BE2C (cell line): ENCODE results near the gene NOX3.
A peak's percentile ranks its signal among the peaks of the same experiment; 100 is the strongest.

ENCODE experiments used
- DNase-seq: peaks from one replicate; pipeline ENCODE4 v3.0.0-alpha.2; 2020
- H3K27me3 ChIP-seq: fragments of 250-450 bp; sonication (Bioruptor Pico); 2 replicates; pipeline ENCODE4 v1.5.1; 2020; ENCODE audit warnings: mild to moderate bottlenecking
- H3K36me3 ChIP-seq: fragments of 250-450 bp; sonication (Bioruptor Pico); 2 replicates; pipeline ENCODE4 v1.5.1; 2020; ENCODE audit warnings: mild to moderate bottlenecking
- H3K4me1 ChIP-seq: fragments of 250-450 bp; sonication (Bioruptor Pico); 2 replicates; pipeline ENCODE4 v1.5.1; 2020
- H3K4me3 ChIP-seq: 2 replicates; pipeline ENCODE4 v1.5.1; 2011; ENCODE audit warnings: low read depth, low read length
- H3K9me3 ChIP-seq: fragments of 250-450 bp; sonication (Bioruptor Pico); 2 replicates; pipeline ENCODE4 v1.5.1; 2020
- TF ChIP-seq, protein P1 (sequence below): IDR thresholded peaks from 2 replicates; pipeline ENCODE4 v1.5.1; 2012; ENCODE audit warnings: mild to moderate bottlenecking, low read depth, low read length

The NOX3 gene

GRCh38 chr6:155444952-155445903 is 10.4 kb downstream of the NOX3 start:
- Histone ChIP-seq H3K4me1 (peaks cover 40% of the 10 kb centered on the region), H3K9me3 (no peaks in the 10 kb centered on the region), H3K4me3 (no peak overlapping the region), H3K36me3 (no peaks in the 10 kb centered on the region), H3K27me3 (no peaks in the 10 kb centered on the region)
- TF ChIP-seq, protein P1, sequence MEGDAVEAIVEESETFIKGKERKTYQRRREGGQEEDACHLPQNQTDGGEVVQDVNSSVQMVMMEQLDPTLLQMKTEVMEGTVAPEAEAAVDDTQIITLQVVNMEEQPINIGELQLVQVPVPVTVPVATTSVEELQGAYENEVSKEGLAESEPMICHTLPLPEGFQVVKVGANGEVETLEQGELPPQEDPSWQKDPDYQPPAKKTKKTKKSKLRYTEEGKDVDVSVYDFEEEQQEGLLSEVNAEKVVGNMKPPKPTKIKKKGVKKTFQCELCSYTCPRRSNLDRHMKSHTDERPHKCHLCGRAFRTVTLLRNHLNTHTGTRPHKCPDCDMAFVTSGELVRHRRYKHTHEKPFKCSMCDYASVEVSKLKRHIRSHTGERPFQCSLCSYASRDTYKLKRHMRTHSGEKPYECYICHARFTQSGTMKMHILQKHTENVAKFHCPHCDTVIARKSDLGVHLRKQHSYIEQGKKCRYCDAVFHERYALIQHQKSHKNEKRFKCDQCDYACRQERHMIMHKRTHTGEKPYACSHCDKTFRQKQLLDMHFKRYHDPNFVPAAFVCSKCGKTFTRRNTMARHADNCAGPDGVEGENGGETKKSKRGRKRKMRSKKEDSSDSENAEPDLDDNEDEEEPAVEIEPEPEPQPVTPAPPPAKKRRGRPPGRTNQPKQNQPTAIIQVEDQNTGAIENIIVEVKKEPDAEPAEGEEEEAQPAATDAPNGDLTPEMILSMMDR, result no peak
- no peak for DNase-seq

- Histone ChIP-seq H3K4me1 (peaks cover 34% of the 10 kb centered on the region), H3K27me3 (no peaks in the 10 kb centered on the region), H3K9me3 (no peaks in the 10 kb centered on the region), H3K4me3 (no peak overlapping the region), H3K36me3 (no peaks in the 10 kb centered on the region)
- DNase-seq, result no peak
- TF ChIP-seq, protein P1, result no peak
Measured at GRCh38 chr6:155444120-155444917, 11.3 kb downstream of the NOX3 start.

DNA sequence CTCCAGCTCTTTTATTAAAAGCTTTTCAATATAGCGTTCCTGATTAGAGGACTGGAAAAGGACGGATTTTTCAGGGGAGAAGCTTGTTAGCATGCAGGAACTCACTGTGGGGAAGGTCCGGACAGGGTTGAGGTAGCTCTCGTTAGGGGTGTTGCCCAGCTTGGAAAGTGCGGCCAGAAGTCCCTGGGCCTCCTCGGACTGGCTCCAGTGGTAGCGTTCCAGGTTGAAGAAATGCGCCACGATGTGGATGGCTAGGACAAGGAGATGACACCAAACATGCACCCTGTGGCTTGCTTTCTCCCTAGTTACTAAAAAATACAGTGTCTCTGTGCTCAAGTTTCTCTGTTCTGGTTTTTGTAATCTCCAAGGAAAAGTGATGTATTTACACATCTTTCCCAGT is 12.5 kb downstream of the NOX3 start:
- peaks cover 31% of the 10 kb centered on the region for H3K4me1 ChIP-seq
- H3K9me3 ChIP-seq, result no peaks in the 10 kb centered on the region
- no peaks in the 10 kb centered on the region for H3K27me3 ChIP-seq
- TF ChIP-seq, protein P1, result peak; percentile 40
- peak; percentile 76 for DNase-seq
- H3K36me3 ChIP-seq, result no peaks in the 10 kb centered on the region
- H3K4me3 ChIP-seq, result peak overlapping the region; percentile 45

- Histone ChIP-seq H3K36me3 (no peaks in the 10 kb centered on the region), H3K4me1 (peaks cover 36% of the 10 kb centered on the region), H3K27me3 (no peaks in the 10 kb centered on the region), H3K4me3 (peak overlapping the region; percentile 45), H3K9me3 (no peaks in the 10 kb centered on the region)
- DNase-seq, result peak; percentile 53
- TF ChIP-seq, protein P1, result no peak
Measured at GRCh38 chr6:155442562-155442961, 13.1 kb downstream of the NOX3 start.

GRCh38 chr6:155441112-155441465 is 14.6 kb downstream of the NOX3 start:
- peaks cover 41% of the 10 kb centered on the region for H3K4me1 ChIP-seq
- no peak for DNase-seq
- TF ChIP-seq, protein P1, result no peak
- no peaks in the 10 kb centered on the region for H3K27me3 ChIP-seq
- H3K9me3 ChIP-seq, result no peaks in the 10 kb centered on the region
- H3K4me3 ChIP-seq, result no peak overlapping the region
- no peaks in the 10 kb centered on the region for H3K36me3 ChIP-seq
